ENCODE data around the gene CD68.
"Not testable (repeated sequence)": the region's sequence is repeated elsewhere in the genome, so short reads cannot be mapped to it uniquely, and the experiment has no call there.

Gene CD68

GRCh38 chr17:7591596-7591995 lies 12.2 kb downstream of the CD68 start:
- Mint-ChIP-seq H3K27me3 (ENCODE audit: low read depth) (no peaks in the 10 kb centered on the region), H3K36me3 (ENCODE audit: low read depth) (peaks cover 67% of the 10 kb centered on the region), H3K9me3 (no peaks in the 10 kb centered on the region), H3K4me1 (peaks cover 19% of the 10 kb centered on the region), H3K4me3 (no peak overlapping the region), H3K27ac (no peak overlapping the region)
- TF ChIP-seq CTCF (IDR thresholded peaks at IDR 0.05; ENCODE audit: unreplicated experiment in 3 of 3) = no peak

DNA sequence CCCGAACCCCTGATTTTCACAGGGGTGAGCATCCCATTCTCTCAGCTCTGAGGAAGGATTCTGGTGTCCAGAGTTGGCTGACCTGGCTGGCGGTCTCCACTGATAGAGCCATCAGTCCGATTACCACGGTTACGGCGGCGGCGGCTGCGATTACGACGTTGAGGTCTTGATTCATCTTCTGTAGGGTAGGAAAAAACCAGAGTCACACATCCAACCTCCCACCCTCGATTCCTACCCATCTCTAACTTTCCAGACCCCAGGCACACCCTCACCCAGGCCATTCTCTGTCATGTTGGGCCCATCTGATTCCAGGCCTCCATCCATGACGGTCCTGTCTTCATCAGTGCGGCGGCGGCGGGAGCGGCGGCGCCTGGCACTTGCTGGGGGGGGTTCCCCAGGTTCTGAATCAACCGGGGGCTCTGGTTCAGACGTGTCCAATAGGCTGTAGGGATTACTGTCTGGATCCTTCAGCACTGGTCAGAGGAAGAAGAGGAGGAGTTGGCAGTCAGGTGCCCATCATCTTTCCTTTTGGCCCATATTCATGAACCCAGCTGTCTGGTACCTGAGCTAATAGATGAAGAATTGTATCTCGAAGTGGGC lies 13.1 kb downstream of the CD68 start:
- H3K9me3 Mint-ChIP-seq = no peaks in the 10 kb centered on the region
- no peak overlapping the region for H3K4me3 Mint-ChIP-seq
- no peaks in the 10 kb centered on the region for H3K27me3 Mint-ChIP-seq (ENCODE audit: low read depth)
- H3K36me3 Mint-ChIP-seq (ENCODE audit: low read depth) = peaks cover 67% of the 10 kb centered on the region
- TF ChIP-seq CTCF (IDR thresholded peaks at IDR 0.05; ENCODE audit: unreplicated experiment in 3 of 3) = no peak
- H3K27ac Mint-ChIP-seq = no peak overlapping the region
- H3K4me1 Mint-ChIP-seq = peaks cover 13% of the 10 kb centered on the region

DNA sequence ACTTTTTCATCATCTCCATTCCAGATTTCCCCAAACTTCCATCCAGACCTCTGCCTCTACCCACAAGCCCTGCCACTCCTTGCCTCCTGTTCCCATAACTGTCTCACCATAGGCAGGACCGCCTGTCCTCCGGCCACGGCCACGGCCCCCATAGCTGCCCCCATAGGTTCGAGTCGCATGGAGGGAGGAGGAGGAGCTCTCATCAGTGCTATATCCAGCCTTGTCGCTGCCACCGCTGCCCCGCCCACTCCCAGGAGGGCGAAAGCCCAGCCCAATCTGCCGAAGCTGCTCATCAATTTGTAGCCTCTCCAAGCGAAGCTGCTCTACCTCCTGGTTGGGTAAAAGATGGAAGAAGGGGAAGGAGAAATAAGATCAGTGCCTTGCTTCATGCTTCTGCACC lies 13.9 kb downstream of the CD68 start:
- Mint-ChIP-seq H3K27me3 (ENCODE audit: low read depth) (no peaks in the 10 kb centered on the region), H3K36me3 (ENCODE audit: low read depth) (peaks cover 66% of the 10 kb centered on the region), H3K27ac (no peak overlapping the region), H3K4me1 (peaks cover 9% of the 10 kb centered on the region), H3K4me3 (no peak overlapping the region), H3K9me3 (no peaks in the 10 kb centered on the region)
- no peak for TF ChIP-seq CTCF (IDR thresholded peaks at IDR 0.05; ENCODE audit: unreplicated experiment in 3 of 3)

DNA sequence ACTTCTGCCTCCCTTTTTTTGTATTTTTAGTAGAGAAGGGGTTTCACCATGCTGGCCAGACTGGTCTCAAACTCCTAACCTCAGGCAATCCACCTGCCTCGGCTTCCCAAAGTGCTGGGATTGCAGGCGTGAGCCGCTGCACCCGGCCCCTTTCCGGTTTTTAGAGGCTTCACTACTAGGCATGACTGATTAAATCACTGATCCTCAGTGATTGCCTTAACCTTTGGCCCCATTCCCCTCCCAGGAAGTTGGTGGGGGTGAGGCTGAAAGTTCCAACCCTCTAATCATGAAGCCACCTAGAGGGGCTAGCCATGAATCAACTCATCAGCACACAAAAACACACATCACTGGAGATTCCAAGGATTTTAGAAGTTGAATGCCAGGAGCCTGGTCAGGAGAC lies 18.1 kb downstream of the CD68 start:
- not testable (repeated sequence) for H3K4me3 Mint-ChIP-seq; H3K4me1 Mint-ChIP-seq; H3K27ac Mint-ChIP-seq; H3K27me3 Mint-ChIP-seq (ENCODE audit: low read depth); H3K9me3 Mint-ChIP-seq
- peaks cover 74% of the 10 kb centered on the region for H3K36me3 Mint-ChIP-seq (ENCODE audit: low read depth)

DNA sequence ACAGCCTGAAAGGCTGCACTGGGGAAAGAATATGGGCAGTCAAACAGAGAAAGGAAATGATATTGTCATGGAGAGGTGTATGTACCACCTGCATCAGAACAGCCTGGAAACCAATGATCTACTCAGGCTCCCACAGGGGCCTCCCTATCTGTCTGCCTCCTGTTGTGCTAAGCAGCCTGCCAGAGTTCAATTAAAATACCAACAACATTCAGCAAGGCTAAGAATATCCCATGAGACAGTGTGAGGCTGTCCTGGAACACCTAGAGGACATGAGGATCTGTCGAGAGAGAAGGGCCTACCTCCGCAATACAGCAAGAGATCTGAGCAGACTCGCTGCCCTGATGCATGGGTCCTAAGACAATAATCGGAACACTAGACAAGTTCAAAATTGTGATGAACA lies 26.8 kb downstream of the CD68 start:
- Mint-ChIP-seq H3K36me3 (ENCODE audit: low read depth) (peaks cover 55% of the 10 kb centered on the region), H3K27ac (no peak overlapping the region), H3K4me3 (no peak overlapping the region), H3K27me3 (ENCODE audit: low read depth) (no peaks in the 10 kb centered on the region), H3K4me1 (peaks cover 15% of the 10 kb centered on the region), H3K9me3 (no peaks in the 10 kb centered on the region)
- no peak for TF ChIP-seq CTCF (IDR thresholded peaks at IDR 0.05; ENCODE audit: unreplicated experiment in 3 of 3)

- no peak for TF ChIP-seq CTCF (IDR thresholded peaks at IDR 0.05; ENCODE audit: unreplicated experiment in 3 of 3)
- H3K4me3 Mint-ChIP-seq = peak overlapping the region; percentile 13 to 57 (median 50)
Measured at GRCh38 chr17:7610641-7611040, 31.2 kb downstream of the CD68 start.

More at GRCh38 chr17:7610641-7611040, 31.2 kb downstream of the CD68 start:
- H3K36me3 Mint-ChIP-seq (ENCODE audit: low read depth) = peaks cover 32% of the 10 kb centered on the region
- peaks cover 43% of the 10 kb centered on the region for H3K4me1 Mint-ChIP-seq
- H3K9me3 Mint-ChIP-seq = no peaks in the 10 kb centered on the region
- H3K27me3 Mint-ChIP-seq (ENCODE audit: low read depth) = no peaks in the 10 kb centered on the region
- peak overlapping the region in 1 of 3 experiments; percentile 17 for H3K27ac Mint-ChIP-seq
